Cardiac muscle cell (in vitro differentiated cells and primary cell): Measurements from ENCODE around the gene RAB33B. TPM values are rescaled to one million over a fixed set of nuclear protein-coding genes. Genes with fewer than 3 reads are reported as not detected.

Experiments
- DNase-seq, 2 donors: peaks; one replicate each; pipeline versions ENCODE4 v3.0.0 to v3.0.0-alpha.2; 2010 to 2017; ENCODE audit warnings: low read depth in 1 of 2, low spot score in 1 of 2
- H3K27ac ChIP-seq: fragments of 200-600 bp; sonication (generic); 2 replicates; pipeline ENCODE4 v1.5.1; 2016
- H3K27me3 ChIP-seq: fragments of 200-600 bp; sonication (generic); 2 replicates; pipeline ENCODE4 v1.6.0; 2016; ENCODE audit warnings: control low read depth
- H3K36me3 ChIP-seq: fragments of 200-600 bp; sonication (generic); 2 replicates; pipeline ENCODE4 v1.5.1; 2016; ENCODE audit warnings: control low read depth
- H3K4me1 ChIP-seq: fragments of 200-600 bp; sonication (generic); 2 replicates; pipeline ENCODE4 v1.8.1; 2017; ENCODE audit warnings: low read depth, mild to moderate bottlenecking, mixed run types
- H3K4me3 ChIP-seq: fragments of 200-600 bp; sonication (generic); 2 replicates; pipeline ENCODE4 v1.5.1; 2016; ENCODE audit warnings: mild to moderate bottlenecking
- H3K9me3 ChIP-seq: fragments of 200-600 bp; sonication (generic); 2 replicates; pipeline ENCODE4 v1.5.1; 2017; ENCODE audit warnings: low read depth, mild to moderate bottlenecking, control low read depth
- polyA plus RNA-seq: library from polyadenylated mRNA; unstranded; fragments of >200 nt; fragmentation: Nextera tagmentation; extraction: Ambion mirVana; gene quantifications from 2 replicates; pipeline ENCODE4 v1.2.1, GENCODE V29; 2016
- total RNA-seq: library from RNA; depleted of rRNA; stranded (reverse); fragments of >200 nt; gene quantifications from 2 replicates; pipeline ENCODE4 v1.2.3, GENCODE V29; 2016
- TF ChIP-seq, protein P1 (sequence below): IDR thresholded peaks from 2 replicates; pipeline ENCODE4 v1.5.1; 2012; ENCODE audit warnings: low read depth, mild to moderate bottlenecking, low read length

Gene RAB33B
- total and polyA plus RNA-seq, 2 experiments from 2014 or later: 8.4 to 8.8 TPM

DNA sequence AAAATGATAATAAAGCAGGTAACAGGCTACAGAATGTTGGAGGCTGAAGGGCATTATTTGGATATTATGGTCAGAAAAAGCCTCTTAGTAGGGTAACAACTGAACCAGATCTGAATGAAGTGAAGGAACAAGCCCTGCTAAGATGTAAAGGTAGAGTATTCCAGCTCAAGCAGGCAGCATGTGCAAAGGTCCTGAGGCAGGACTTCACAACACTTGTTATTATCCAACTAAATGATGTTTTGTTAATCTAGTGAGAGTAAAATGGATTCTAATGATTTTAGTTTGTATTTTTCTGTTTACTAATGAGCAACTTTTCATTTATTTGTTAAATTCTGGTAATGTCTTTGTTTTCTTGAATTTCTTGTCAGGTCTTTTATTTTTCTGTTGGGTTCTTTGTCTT lies 35.7 kb downstream of the RAB33B start:
- Histone ChIP-seq H3K27me3 (no peaks in the 10 kb centered on the region), H3K9me3 (no peaks in the 10 kb centered on the region), H3K4me1 (no peaks in the 10 kb centered on the region), H3K36me3 (no peaks in the 10 kb centered on the region), H3K27ac (no peak overlapping the region), H3K4me3 (no peak overlapping the region)
- TF ChIP-seq, protein P1, sequence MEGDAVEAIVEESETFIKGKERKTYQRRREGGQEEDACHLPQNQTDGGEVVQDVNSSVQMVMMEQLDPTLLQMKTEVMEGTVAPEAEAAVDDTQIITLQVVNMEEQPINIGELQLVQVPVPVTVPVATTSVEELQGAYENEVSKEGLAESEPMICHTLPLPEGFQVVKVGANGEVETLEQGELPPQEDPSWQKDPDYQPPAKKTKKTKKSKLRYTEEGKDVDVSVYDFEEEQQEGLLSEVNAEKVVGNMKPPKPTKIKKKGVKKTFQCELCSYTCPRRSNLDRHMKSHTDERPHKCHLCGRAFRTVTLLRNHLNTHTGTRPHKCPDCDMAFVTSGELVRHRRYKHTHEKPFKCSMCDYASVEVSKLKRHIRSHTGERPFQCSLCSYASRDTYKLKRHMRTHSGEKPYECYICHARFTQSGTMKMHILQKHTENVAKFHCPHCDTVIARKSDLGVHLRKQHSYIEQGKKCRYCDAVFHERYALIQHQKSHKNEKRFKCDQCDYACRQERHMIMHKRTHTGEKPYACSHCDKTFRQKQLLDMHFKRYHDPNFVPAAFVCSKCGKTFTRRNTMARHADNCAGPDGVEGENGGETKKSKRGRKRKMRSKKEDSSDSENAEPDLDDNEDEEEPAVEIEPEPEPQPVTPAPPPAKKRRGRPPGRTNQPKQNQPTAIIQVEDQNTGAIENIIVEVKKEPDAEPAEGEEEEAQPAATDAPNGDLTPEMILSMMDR: no peak
- DNase-seq: no peak

- no peak for DNase-seq
These were observed 38.5 kb downstream of the RAB33B start for GRCh38 chr4:139492429-139492828.

GRCh38 chr4:139493176-139493575 lies 39.3 kb downstream of the RAB33B start:
- H3K9me3 ChIP-seq: no peaks in the 10 kb centered on the region
- TF ChIP-seq, protein P1: no peak
- H3K27ac ChIP-seq: no peak overlapping the region
- H3K4me1 ChIP-seq: peaks cover 9% of the 10 kb centered on the region
- H3K36me3 ChIP-seq: no peaks in the 10 kb centered on the region
- no peaks in the 10 kb centered on the region for H3K27me3 ChIP-seq
- H3K4me3 ChIP-seq: no peak overlapping the region
- no peak for DNase-seq

More at GRCh38 chr4:139492429-139492828, 38.5 kb downstream of the RAB33B start:
- TF ChIP-seq, protein P1: no peak
- Histone ChIP-seq H3K4me1 (peaks cover 9% of the 10 kb centered on the region), H3K4me3 (no peak overlapping the region), H3K27me3 (no peaks in the 10 kb centered on the region), H3K9me3 (no peaks in the 10 kb centered on the region), H3K27ac (no peak overlapping the region), H3K36me3 (no peaks in the 10 kb centered on the region)

GRCh38 chr4:139499186-139499585 lies 45.3 kb downstream of the RAB33B start:
- H3K9me3 ChIP-seq: no peaks in the 10 kb centered on the region
- peaks cover 9% of the 10 kb centered on the region for H3K4me1 ChIP-seq
- H3K27me3 ChIP-seq: no peaks in the 10 kb centered on the region
- H3K36me3 ChIP-seq: no peaks in the 10 kb centered on the region
- no peak for DNase-seq
- no peak overlapping the region for H3K27ac ChIP-seq
- TF ChIP-seq, protein P1: no peak
- no peak overlapping the region for H3K4me3 ChIP-seq

GRCh38 chr4:139501117-139501516 lies 47.2 kb downstream of the RAB33B start:
- H3K27ac ChIP-seq: no peak overlapping the region
- H3K4me3 ChIP-seq: no peak overlapping the region
- H3K9me3 ChIP-seq: no peaks in the 10 kb centered on the region
- DNase-seq: no peak
- H3K4me1 ChIP-seq: peaks cover 6% of the 10 kb centered on the region
- no peaks in the 10 kb centered on the region for H3K27me3 ChIP-seq
- TF ChIP-seq, protein P1: no peak
- no peaks in the 10 kb centered on the region for H3K36me3 ChIP-seq

GRCh38 chr4:139501527-139501926 lies 47.6 kb downstream of the RAB33B start:
- no peak overlapping the region for H3K27ac ChIP-seq
- TF ChIP-seq, protein P1: no peak
- peaks cover 2% of the 10 kb centered on the region for H3K4me1 ChIP-seq
- H3K4me3 ChIP-seq: no peak overlapping the region
- no peaks in the 10 kb centered on the region for H3K27me3 ChIP-seq
- no peaks in the 10 kb centered on the region for H3K9me3 ChIP-seq
- DNase-seq: no peak
- H3K36me3 ChIP-seq: no peaks in the 10 kb centered on the region
